Esophagus squamous epithelium (tissue), 4 donors: ENCODE data around the gene PTPN13.

Experiments used
- POLR2A ChIP-seq, 4 donors: fragments of 450-650 bp; IDR thresholded peaks; one replicate each; pipeline ENCODE4 v1.6.1; 2017; ENCODE audit warnings: antibody characterized with exemption in 4 of 4, mild to moderate bottlenecking in 4 of 4, moderate library complexity in 3 of 4
- TF ChIP-seq, protein P1 (sequence below), 6 experiments: fragments of 450-650 bp in 4 of 6; fragments of 200-600 bp in 2 of 6; sonication (generic) in 2 of 6; IDR thresholded peaks; one replicate each; pipeline ENCODE4 v1.5.1; 2016 to 2019; ENCODE audit warnings: antibody characterized with exemption in 6 of 6, mild to moderate bottlenecking in 4 of 6, moderate library complexity in 4 of 6

DNA sequence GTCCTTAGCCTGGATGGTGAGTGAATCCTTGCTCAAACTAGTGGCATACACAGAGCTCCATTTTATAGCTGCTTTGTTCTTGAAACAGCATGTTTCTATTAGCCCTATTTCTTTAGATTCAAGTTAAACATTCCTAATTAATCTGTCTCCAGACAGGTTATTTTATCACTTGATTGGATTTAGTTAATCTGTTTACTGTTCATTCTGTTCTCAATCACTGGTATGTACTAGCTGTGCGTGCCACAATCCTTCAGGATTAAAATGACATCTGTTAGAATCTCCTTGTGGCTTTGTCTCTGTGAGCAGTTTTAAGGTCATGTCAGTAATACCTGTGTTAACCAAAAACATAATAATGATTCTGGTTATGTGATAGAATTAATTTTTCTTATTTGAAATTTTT, 36.5 kb downstream of the PTPN13 start:
- no peak for TF ChIP-seq POLR2A (IDR thresholded peaks at IDR 0.05)
- TF ChIP-seq, protein P1, sequence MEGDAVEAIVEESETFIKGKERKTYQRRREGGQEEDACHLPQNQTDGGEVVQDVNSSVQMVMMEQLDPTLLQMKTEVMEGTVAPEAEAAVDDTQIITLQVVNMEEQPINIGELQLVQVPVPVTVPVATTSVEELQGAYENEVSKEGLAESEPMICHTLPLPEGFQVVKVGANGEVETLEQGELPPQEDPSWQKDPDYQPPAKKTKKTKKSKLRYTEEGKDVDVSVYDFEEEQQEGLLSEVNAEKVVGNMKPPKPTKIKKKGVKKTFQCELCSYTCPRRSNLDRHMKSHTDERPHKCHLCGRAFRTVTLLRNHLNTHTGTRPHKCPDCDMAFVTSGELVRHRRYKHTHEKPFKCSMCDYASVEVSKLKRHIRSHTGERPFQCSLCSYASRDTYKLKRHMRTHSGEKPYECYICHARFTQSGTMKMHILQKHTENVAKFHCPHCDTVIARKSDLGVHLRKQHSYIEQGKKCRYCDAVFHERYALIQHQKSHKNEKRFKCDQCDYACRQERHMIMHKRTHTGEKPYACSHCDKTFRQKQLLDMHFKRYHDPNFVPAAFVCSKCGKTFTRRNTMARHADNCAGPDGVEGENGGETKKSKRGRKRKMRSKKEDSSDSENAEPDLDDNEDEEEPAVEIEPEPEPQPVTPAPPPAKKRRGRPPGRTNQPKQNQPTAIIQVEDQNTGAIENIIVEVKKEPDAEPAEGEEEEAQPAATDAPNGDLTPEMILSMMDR (IDR thresholded peaks at IDR 0.05) = no peak
